Measurements from ENCODE around the gene SDR9C7.
"Not testable (repeated sequence)": the region's sequence is repeated elsewhere in the genome, so short reads cannot be mapped to it uniquely, and the experiment has no call there.

SDR9C7 gene

GRCh38 chr12:56933826-56934625 is at the start of gene SDR9C7:
Gene SDR9C7, minus strand, starts transcription at chr12:56934408. Its CDS starts 147 bp downstream, at chr12:56934261.
- no peak for DNase-seq (ENCODE audit: low read depth)

GRCh38 chr12:56983386-56983785 is 49.2 kb upstream of the SDR9C7 start:
- DNase-seq (ENCODE audit: low read depth) = no peak

GRCh38 chr12:56982578-56983236 is 48.5 kb upstream of the SDR9C7 start:
- not testable (repeated sequence) for DNase-seq (ENCODE audit: low read depth)

- no peak for DNase-seq (ENCODE audit: low read depth)
Measured at GRCh38 chr12:56980941-56981530, 46.8 kb upstream of the SDR9C7 start.

GRCh38 chr12:56980268-56980667 is 46.1 kb upstream of the SDR9C7 start:
- no peak for DNase-seq (ENCODE audit: low read depth)

GRCh38 chr12:56979628-56980027 is 45.4 kb upstream of the SDR9C7 start:
- DNase-seq (ENCODE audit: low read depth) = no peak

- DNase-seq (ENCODE audit: low read depth) = no peak
Measured at GRCh38 chr12:56978397-56979138, 44.4 kb upstream of the SDR9C7 start.

- DNase-seq (ENCODE audit: low read depth) = not testable (repeated sequence)
Measured at GRCh38 chr12:56977361-56977760, 43.2 kb upstream of the SDR9C7 start.

GRCh38 chr12:56974224-56974623 is 40.0 kb upstream of the SDR9C7 start:
- DNase-seq (ENCODE audit: low read depth) = not testable (repeated sequence)

- DNase-seq (ENCODE audit: low read depth) = not testable (repeated sequence)
Measured at GRCh38 chr12:56968910-56969309, 34.7 kb upstream of the SDR9C7 start.

GRCh38 chr12:56965997-56966642 is 31.9 kb upstream of the SDR9C7 start:
- DNase-seq (ENCODE audit: low read depth) = not testable (repeated sequence)

GRCh38 chr12:56965124-56965523 is 30.9 kb upstream of the SDR9C7 start:
- DNase-seq (ENCODE audit: low read depth) = not testable (repeated sequence)

GRCh38 chr12:56963557-56963956 is 29.3 kb upstream of the SDR9C7 start:
- not testable (repeated sequence) for DNase-seq (ENCODE audit: low read depth)

GRCh38 chr12:56962247-56962646 is 28.0 kb upstream of the SDR9C7 start:
- not testable (repeated sequence) for DNase-seq (ENCODE audit: low read depth)

- DNase-seq (ENCODE audit: low read depth) = no peak
Measured at GRCh38 chr12:56958422-56958821, 24.2 kb upstream of the SDR9C7 start.

- DNase-seq (ENCODE audit: low read depth) = no peak
Measured at GRCh38 chr12:56957229-56958052, 23.2 kb upstream of the SDR9C7 start, which contains the start of gene RDH16. Gene RDH16, minus strand, starts transcription at chr12:56957608. Its CDS starts 146 bp downstream, at chr12:56957462.

- no peak for DNase-seq (ENCODE audit: low read depth)
Measured at GRCh38 chr12:56955631-56956256, 21.5 kb upstream of the SDR9C7 start.

- no peak for DNase-seq (ENCODE audit: low read depth)
Measured at GRCh38 chr12:56954958-56955355, 20.7 kb upstream of the SDR9C7 start.

GRCh38 chr12:56954057-56954957 is 20.1 kb upstream of the SDR9C7 start:
- no peak for DNase-seq (ENCODE audit: low read depth)
